PFSK-1 (cell line): ENCODE results near the gene SLC9A9.

Experiments
- FOXP2 ChIP-seq: optimal IDR thresholded peaks from 2 replicates; pipeline ENCODE3; 2011; ENCODE audit warnings: borderline replicate concordance, control low read depth, inconsistent platforms; ENCODE audit not compliant: insufficient read depth; ENCODE audit errors: extremely low read length, extremely low read depth
- POLR2AphosphoS5 ChIP-seq: IDR thresholded peaks from 2 replicates; pipeline ENCODE4 v1.6.1; 2012; ENCODE audit warnings: low read depth, mild to moderate bottlenecking, control low read depth, low read length, moderate library complexity
- REST ChIP-seq, 2 experiments: IDR thresholded peaks; 2 replicates each; pipeline versions ENCODE4 v1.6.1 to v1.8.0; 2011 to 2012; ENCODE audit warnings: low read depth in 2 of 2, low read length in 2 of 2, control low read depth in 1 of 2, inconsistent platforms in 1 of 2, mild to moderate bottlenecking in 1 of 2, moderate library complexity in 1 of 2; ENCODE audit not compliant: insufficient read depth in 1 of 2
- SIN3A ChIP-seq: IDR thresholded peaks from 2 replicates; pipeline ENCODE4 v1.6.1; 2012; ENCODE audit warnings: mild to moderate bottlenecking, low read length, moderate library complexity, borderline replicate concordance; ENCODE audit not compliant: insufficient read depth
- TAF1 ChIP-seq: IDR thresholded peaks from 2 replicates; pipeline ENCODE4 v1.6.1; 2012; ENCODE audit warnings: low read length, control low read depth, borderline replicate concordance; ENCODE audit not compliant: insufficient read depth

- TF ChIP-seq POLR2AphosphoS5 (no peak), SIN3A (no peak), TAF1 (no peak), REST (IDR thresholded peaks at IDR 0.05; ENCODE audit: insufficient read depth in 1 of 2, low read depth in 2 of 2, low read length in 2 of 2) (no peak), FOXP2 (no peak)
These were observed 318.5 kb downstream of the SLC9A9 start for GRCh38 chr3:143529798-143530197.
